Measurements from ENCODE around the gene APLN. TPM values are rescaled to one million over a fixed set of nuclear protein-coding genes. Genes with fewer than 3 reads are reported as not detected.

The APLN gene
- total RNA-seq, 1 donor from 2014 or later = 2.1 TPM

DNA sequence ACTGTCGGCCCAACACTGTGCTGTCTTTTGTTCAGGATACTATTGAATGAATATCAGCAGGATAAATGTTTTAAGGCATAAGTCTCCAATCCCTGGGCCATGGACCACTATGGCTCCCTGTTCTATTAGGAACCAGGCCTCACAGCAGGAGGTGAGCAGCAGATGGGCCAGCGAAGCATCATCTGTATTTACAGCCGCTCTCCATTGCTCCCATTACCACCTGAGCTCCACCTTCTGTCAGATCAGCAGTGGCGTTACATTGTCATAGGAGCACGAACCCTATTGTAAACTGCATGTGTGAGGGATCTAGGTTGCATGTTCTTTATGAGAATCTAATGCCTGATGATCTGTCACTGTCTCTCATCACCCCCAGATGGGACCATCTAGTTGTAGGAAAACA lies 3.7 kb upstream of the APLN start:
- no peak overlapping the region for H3K4me3 ChIP-seq (ENCODE audit: insufficient read depth, low read depth, low read length)
- Mint-ChIP-seq H3K36me3 (ENCODE audit: low read depth, unreplicated experiment) (no peaks in the 10 kb centered on the region), H3K27ac (ENCODE audit: unreplicated experiment) (no peak overlapping the region), H3K9me3 (ENCODE audit: unreplicated experiment) (no peaks in the 10 kb centered on the region), H3K27me3 (ENCODE audit: low read depth, unreplicated experiment) (peaks cover 4% of the 10 kb centered on the region), H3K4me1 (ENCODE audit: low read depth, unreplicated experiment) (peaks cover 9% of the 10 kb centered on the region), H3K4me3 (ENCODE audit: unreplicated experiment) (no peak overlapping the region)
- H4K20me1 ChIP-seq (ENCODE audit: insufficient read depth, low read length) = no peaks in the 10 kb centered on the region
- no peak for DNase-seq (ENCODE audit: low read depth)
- H3K9ac ChIP-seq (ENCODE audit: low read length) = no peak overlapping the region
- no peaks in the 10 kb centered on the region for H3K79me2 ChIP-seq (ENCODE audit: insufficient read depth, low read length)
- H3K36me3 ChIP-seq (ENCODE audit: insufficient read depth, low read length) = no peaks in the 10 kb centered on the region
- H3K4me1 ChIP-seq (ENCODE audit: insufficient read depth, low read length) = peaks cover 8% of the 10 kb centered on the region
- FAIRE-seq = no peak
- no peak overlapping the region for H3K27ac ChIP-seq (ENCODE audit: low read depth, low read length)
- no peaks in the 10 kb centered on the region for H3K27me3 ChIP-seq (ENCODE audit: insufficient read depth, low read length)
- no peak overlapping the region for H2AFZ ChIP-seq (ENCODE audit: low read depth, low read length)
- H3K4me2 ChIP-seq (ENCODE audit: low read length) = no peak overlapping the region
- TF ChIP-seq, protein P1, sequence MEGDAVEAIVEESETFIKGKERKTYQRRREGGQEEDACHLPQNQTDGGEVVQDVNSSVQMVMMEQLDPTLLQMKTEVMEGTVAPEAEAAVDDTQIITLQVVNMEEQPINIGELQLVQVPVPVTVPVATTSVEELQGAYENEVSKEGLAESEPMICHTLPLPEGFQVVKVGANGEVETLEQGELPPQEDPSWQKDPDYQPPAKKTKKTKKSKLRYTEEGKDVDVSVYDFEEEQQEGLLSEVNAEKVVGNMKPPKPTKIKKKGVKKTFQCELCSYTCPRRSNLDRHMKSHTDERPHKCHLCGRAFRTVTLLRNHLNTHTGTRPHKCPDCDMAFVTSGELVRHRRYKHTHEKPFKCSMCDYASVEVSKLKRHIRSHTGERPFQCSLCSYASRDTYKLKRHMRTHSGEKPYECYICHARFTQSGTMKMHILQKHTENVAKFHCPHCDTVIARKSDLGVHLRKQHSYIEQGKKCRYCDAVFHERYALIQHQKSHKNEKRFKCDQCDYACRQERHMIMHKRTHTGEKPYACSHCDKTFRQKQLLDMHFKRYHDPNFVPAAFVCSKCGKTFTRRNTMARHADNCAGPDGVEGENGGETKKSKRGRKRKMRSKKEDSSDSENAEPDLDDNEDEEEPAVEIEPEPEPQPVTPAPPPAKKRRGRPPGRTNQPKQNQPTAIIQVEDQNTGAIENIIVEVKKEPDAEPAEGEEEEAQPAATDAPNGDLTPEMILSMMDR (IDR thresholded peaks at IDR 0.05; ENCODE audit: insufficient read depth, low read depth, low read length) = no peak
- no peak for TF ChIP-seq EZH2 (IDR thresholded peaks at IDR 0.05; ENCODE audit: insufficient read depth, low read length)
- H3K9me3 ChIP-seq (ENCODE audit: insufficient read depth, low read depth, low read length) = no peaks in the 10 kb centered on the region

DNA sequence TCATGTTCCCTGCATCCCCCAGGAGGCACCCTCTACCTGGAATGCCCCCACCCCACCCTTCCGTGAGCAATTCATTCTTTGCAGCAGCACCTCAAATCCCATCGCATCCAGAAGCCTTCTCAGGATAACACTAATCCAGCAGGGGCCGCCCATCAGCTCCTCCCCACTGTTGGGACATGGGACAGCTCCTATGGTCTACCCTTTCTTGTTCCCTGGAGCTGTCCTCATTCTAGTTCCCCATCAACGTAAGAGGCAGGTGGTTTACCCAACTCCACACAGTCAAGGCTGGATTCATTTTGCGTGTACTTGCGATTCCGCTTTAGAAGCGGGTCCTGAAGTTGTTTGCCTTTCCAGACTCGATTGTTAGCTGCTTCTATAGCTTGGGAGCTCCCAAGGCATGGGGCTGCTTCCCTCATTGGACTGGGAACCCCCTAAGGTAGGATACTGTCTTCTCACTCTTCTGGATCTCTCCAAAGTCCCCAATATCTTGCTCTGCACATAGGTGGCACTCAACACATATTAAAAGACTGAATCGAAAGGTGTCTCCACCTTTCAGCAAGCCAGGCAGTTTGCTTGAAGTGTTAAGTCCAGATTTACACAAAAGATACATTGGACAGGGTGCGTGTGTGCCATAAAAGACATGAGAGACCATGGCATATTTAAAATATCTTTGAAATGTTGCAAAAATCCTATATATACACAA lies 942 bp upstream of the APLN start:
- DNase-seq (ENCODE audit: low read depth) (no peak), FAIRE-seq (no peak)
- H3K4me1 Mint-ChIP-seq (ENCODE audit: low read depth, unreplicated experiment) = no peaks in the 10 kb centered on the region
- H3K9ac ChIP-seq (ENCODE audit: low read length) = no peak overlapping the region
- no peaks in the 10 kb centered on the region for H3K79me2 ChIP-seq (ENCODE audit: insufficient read depth, low read length)
- no peak overlapping the region for H2AFZ ChIP-seq (ENCODE audit: low read depth, low read length)
- peaks cover 28% of the 10 kb centered on the region for H3K27me3 Mint-ChIP-seq (ENCODE audit: low read depth, unreplicated experiment)
- H3K9me3 ChIP-seq (ENCODE audit: insufficient read depth, low read depth, low read length) = no peaks in the 10 kb centered on the region
- no peak overlapping the region for H3K27ac Mint-ChIP-seq (ENCODE audit: unreplicated experiment)
- no peaks in the 10 kb centered on the region for H4K20me1 ChIP-seq (ENCODE audit: insufficient read depth, low read length)
- no peaks in the 10 kb centered on the region for H3K36me3 ChIP-seq (ENCODE audit: insufficient read depth, low read length)
- peaks cover 3% of the 10 kb centered on the region for H3K27me3 ChIP-seq (ENCODE audit: insufficient read depth, low read length)
- H3K4me3 ChIP-seq (ENCODE audit: insufficient read depth, low read depth, low read length) = no peak overlapping the region
- peak overlapping the region; percentile 60 for H3K4me3 Mint-ChIP-seq (ENCODE audit: unreplicated experiment)
- H3K27ac ChIP-seq (ENCODE audit: low read depth, low read length) = no peak overlapping the region
- H3K4me1 ChIP-seq (ENCODE audit: insufficient read depth, low read length) = peaks cover 4% of the 10 kb centered on the region
- no peaks in the 10 kb centered on the region for H3K9me3 Mint-ChIP-seq (ENCODE audit: unreplicated experiment)
- H3K36me3 Mint-ChIP-seq (ENCODE audit: low read depth, unreplicated experiment) = no peaks in the 10 kb centered on the region
- no peak overlapping the region for H3K4me2 ChIP-seq (ENCODE audit: low read length)
- TF ChIP-seq, protein P1 (IDR thresholded peaks at IDR 0.05; ENCODE audit: insufficient read depth, low read depth, low read length) = no peak
- TF ChIP-seq EZH2 (IDR thresholded peaks at IDR 0.05; ENCODE audit: insufficient read depth, low read length) = no peak

DNA sequence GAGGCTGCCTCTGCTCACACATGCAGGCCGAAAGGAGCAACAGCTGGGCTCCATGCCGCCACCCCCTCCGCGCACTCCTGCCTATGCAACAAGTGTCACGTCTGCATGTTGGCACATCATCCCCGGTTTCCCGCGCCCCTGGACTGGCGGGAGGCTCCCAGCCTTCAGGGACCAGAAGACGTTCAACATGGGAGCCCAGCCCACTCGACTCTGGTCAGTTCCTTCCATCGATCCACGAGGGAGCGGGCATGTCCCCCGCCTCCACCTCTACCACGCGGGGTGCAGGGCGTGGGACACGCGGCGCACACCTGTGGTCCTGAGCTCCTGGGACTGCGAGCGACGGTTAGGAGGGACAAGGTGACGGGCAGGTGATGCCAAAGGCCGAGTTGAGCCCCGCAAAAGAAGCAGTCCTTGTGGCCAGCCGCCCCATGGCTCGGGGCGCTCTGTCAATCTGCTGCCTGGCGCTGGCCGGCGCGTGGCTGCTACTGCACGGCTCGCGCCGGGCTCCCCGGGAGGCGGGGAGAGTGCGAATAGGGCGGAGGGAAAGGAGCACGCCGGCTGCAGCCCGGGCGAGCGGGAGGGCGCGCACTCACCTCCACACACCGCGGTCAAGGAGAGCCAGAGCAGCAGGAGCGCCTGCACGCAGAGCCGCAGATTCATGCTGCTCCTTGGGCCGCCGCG lies 645 bp downstream of the APLN start:
- Mint-ChIP-seq H3K27me3 (ENCODE audit: low read depth, unreplicated experiment) (peaks cover 43% of the 10 kb centered on the region), H3K27ac (ENCODE audit: unreplicated experiment) (no peak overlapping the region), H3K36me3 (ENCODE audit: low read depth, unreplicated experiment) (no peaks in the 10 kb centered on the region), H3K9me3 (ENCODE audit: unreplicated experiment) (no peaks in the 10 kb centered on the region), H3K4me1 (ENCODE audit: low read depth, unreplicated experiment) (no peaks in the 10 kb centered on the region), H3K4me3 (ENCODE audit: unreplicated experiment) (peak overlapping the region; percentile 50)
- no peaks in the 10 kb centered on the region for H4K20me1 ChIP-seq (ENCODE audit: insufficient read depth, low read length)
- TF ChIP-seq, protein P1 (IDR thresholded peaks at IDR 0.05; ENCODE audit: insufficient read depth, low read depth, low read length) = no peak
- TF ChIP-seq EZH2 (IDR thresholded peaks at IDR 0.05; ENCODE audit: insufficient read depth, low read length) = no peak
- no peaks in the 10 kb centered on the region for H3K9me3 ChIP-seq (ENCODE audit: insufficient read depth, low read depth, low read length)
- H3K79me2 ChIP-seq (ENCODE audit: insufficient read depth, low read length) = no peaks in the 10 kb centered on the region
- peaks cover 3% of the 10 kb centered on the region for H3K27me3 ChIP-seq (ENCODE audit: insufficient read depth, low read length)
- peak overlapping the region; percentile 81 for H3K4me2 ChIP-seq (ENCODE audit: low read length)
- peak overlapping the region; percentile 48 for H3K4me3 ChIP-seq (ENCODE audit: insufficient read depth, low read depth, low read length)
- no peaks in the 10 kb centered on the region for H3K36me3 ChIP-seq (ENCODE audit: insufficient read depth, low read length)
- H3K4me1 ChIP-seq (ENCODE audit: insufficient read depth, low read length) = peaks cover 4% of the 10 kb centered on the region
- DNase-seq (ENCODE audit: low read depth) = no peak
- no peak overlapping the region for H3K27ac ChIP-seq (ENCODE audit: low read depth, low read length)
- peak overlapping the region; percentile 41 for H2AFZ ChIP-seq (ENCODE audit: low read depth, low read length)
- H3K9ac ChIP-seq (ENCODE audit: low read length) = no peak overlapping the region
- no peak for FAIRE-seq
